Measurements from ENCODE around the gene INSYN1. TPM values are rescaled to one million over a fixed set of nuclear protein-coding genes. Genes with fewer than 3 reads are reported as not detected.
A peak's percentile ranks its signal among the peaks of the same experiment; 100 is the strongest.

Gene INSYN1
- total RNA-seq, result under 0.01 and 2.0 TPM in 2 replicates

GRCh38 chr15:73753250-73754130, at the start of gene INSYN1:
TSS of gene INSYN1 (minus strand) at chr15:73753351. CDS start at chr15:73751130, 2,221 bp downstream.
- peak within 1 kb of the TSS; percentile 40 for H3K4me3 ChIP-seq (ENCODE audit: low read depth, low read length)
- DNase-seq (ENCODE audit: low read depth), result no peak
- TF ChIP-seq, protein P1, sequence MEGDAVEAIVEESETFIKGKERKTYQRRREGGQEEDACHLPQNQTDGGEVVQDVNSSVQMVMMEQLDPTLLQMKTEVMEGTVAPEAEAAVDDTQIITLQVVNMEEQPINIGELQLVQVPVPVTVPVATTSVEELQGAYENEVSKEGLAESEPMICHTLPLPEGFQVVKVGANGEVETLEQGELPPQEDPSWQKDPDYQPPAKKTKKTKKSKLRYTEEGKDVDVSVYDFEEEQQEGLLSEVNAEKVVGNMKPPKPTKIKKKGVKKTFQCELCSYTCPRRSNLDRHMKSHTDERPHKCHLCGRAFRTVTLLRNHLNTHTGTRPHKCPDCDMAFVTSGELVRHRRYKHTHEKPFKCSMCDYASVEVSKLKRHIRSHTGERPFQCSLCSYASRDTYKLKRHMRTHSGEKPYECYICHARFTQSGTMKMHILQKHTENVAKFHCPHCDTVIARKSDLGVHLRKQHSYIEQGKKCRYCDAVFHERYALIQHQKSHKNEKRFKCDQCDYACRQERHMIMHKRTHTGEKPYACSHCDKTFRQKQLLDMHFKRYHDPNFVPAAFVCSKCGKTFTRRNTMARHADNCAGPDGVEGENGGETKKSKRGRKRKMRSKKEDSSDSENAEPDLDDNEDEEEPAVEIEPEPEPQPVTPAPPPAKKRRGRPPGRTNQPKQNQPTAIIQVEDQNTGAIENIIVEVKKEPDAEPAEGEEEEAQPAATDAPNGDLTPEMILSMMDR (conservative IDR thresholded peaks at IDR 0.05; ENCODE audit: low read depth, low read length), result no peak

- no peak overlapping the region for H3K4me3 ChIP-seq (ENCODE audit: low read depth, low read length)
- TF ChIP-seq, protein P1 (conservative IDR thresholded peaks at IDR 0.05; ENCODE audit: low read depth, low read length), result no peak
- no peak for DNase-seq (ENCODE audit: low read depth)
These were observed 49.4 kb upstream of the INSYN1 start for GRCh38 chr15:73802431-73803041.

GRCh38 chr15:73800662-73801345, 47.7 kb upstream of the INSYN1 start:
- no peak for DNase-seq (ENCODE audit: low read depth)
- TF ChIP-seq, protein P1 (conservative IDR thresholded peaks at IDR 0.05; ENCODE audit: low read depth, low read length), result no peak
- no peak overlapping the region for H3K4me3 ChIP-seq (ENCODE audit: low read depth, low read length)

- DNase-seq (ENCODE audit: low read depth), result no peak
- TF ChIP-seq, protein P1 (conservative IDR thresholded peaks at IDR 0.05; ENCODE audit: low read depth, low read length), result no peak
- no peak overlapping the region for H3K4me3 ChIP-seq (ENCODE audit: low read depth, low read length)
These were observed 46.3 kb upstream of the INSYN1 start for GRCh38 chr15:73799466-73799865.

DNA sequence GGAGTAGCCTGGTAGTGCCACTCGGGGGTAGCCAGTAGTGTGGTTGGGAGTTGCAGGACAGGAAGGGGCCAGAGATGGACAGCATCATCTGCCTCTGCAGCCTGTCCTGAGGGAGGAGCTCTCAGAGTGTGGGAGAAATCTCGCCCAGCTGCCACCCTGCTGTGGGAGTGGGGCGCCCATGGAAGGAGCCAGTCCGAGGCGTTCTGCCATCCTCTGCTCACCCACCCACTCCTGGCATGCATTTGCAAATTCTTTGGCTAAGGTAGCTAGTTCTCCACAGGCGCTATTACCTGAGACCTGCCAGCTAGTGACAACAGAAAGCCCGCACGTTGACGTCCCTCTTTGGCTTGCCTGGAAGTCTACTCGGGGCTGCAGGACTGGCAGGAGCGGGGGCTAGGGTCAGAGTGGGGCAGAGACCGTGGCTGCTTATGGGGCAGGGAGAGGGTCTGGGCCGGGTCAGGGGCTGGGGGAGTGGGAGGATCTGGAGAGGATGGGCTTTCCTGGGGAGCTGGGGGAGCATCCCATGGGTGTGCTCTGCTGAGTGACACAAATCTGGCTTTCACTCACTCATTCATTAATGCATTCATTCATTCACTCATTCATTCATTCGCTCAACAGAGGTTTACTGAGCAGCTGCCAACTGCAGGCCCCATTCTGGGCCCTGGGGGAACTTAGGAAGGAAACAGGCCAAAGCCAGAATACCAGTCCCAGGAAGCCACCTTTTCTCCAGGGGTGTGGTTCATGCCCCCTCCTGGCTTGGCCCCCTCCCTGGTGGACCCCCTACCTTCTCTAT, 44.4 kb upstream of the INSYN1 start:
- no peak for DNase-seq (ENCODE audit: low read depth)

More for the DNA sequence above, 44.4 kb upstream of the INSYN1 start:
- TF ChIP-seq, protein P1 (conservative IDR thresholded peaks at IDR 0.05; ENCODE audit: low read depth, low read length), result no peak
- H3K4me3 ChIP-seq (ENCODE audit: low read depth, low read length), result no peak overlapping the region
